DMS53 (cell line): Measurements from ENCODE around the gene CSNK1D.

Experiments
- DNase-seq: peaks from one replicate; lab custom pipeline; 2025; lab: John Stamatoyannopoulos, UW

Gene CSNK1D

GRCh38 chr17:82295472-82295814 is 21.9 kb upstream of the CSNK1D start:
- no peak for DNase-seq

GRCh38 chr17:82294064-82294773 is 20.7 kb upstream of the CSNK1D start:
- no peak for DNase-seq

GRCh38 chr17:82292251-82293154 is 19.0 kb upstream of the CSNK1D start:
- peak; percentile 99 for DNase-seq

- DNase-seq = no peak
Observed at GRCh38 chr17:82291582-82292250, 18.2 kb upstream of the CSNK1D start.

GRCh38 chr17:82287868-82288801 is 14.6 kb upstream of the CSNK1D start:
- peak; percentile 86 for DNase-seq

GRCh38 chr17:82287013-82287867 is 13.7 kb upstream of the CSNK1D start:
- no peak for DNase-seq

GRCh38 chr17:82285141-82285540 is 11.6 kb upstream of the CSNK1D start:
- DNase-seq = no peak

- DNase-seq = peak; percentile 75
Observed at GRCh38 chr17:82283208-82283749, 9.8 kb upstream of the CSNK1D start.

- DNase-seq = no peak
Observed at GRCh38 chr17:82282239-82283207, 9.0 kb upstream of the CSNK1D start.

- peak; percentile 42 for DNase-seq
Observed at GRCh38 chr17:82281502-82282238, 8.2 kb upstream of the CSNK1D start.

GRCh38 chr17:82281076-82281475 is 7.6 kb upstream of the CSNK1D start:
- DNase-seq = no peak

GRCh38 chr17:82280537-82280936 is 7.0 kb upstream of the CSNK1D start:
- no peak for DNase-seq

GRCh38 chr17:82278786-82279391 is 5.4 kb upstream of the CSNK1D start:
- DNase-seq = no peak

- no peak for DNase-seq
Observed at GRCh38 chr17:82278308-82278707, 4.8 kb upstream of the CSNK1D start.

GRCh38 chr17:82277851-82278250 is 4.4 kb upstream of the CSNK1D start:
- DNase-seq = no peak

- no peak for DNase-seq
Observed at GRCh38 chr17:82276938-82277337, 3.4 kb upstream of the CSNK1D start.

- no peak for DNase-seq
Observed at GRCh38 chr17:82275326-82275725, 1.8 kb upstream of the CSNK1D start.
